Lung (tissue), 12 donors: ENCODE data around the gene SHISAL2B. TPM values are rescaled to one million over a fixed set of nuclear protein-coding genes. Genes with fewer than 3 reads are reported as not detected.
A peak's percentile ranks its signal among the peaks of the same experiment; 100 is the strongest.

ENCODE experiments used
- ATAC-seq: fragments of 200-7000 bp; cut with Tn5 transposase; one replicate; pipeline ENCODE4 v1.9.1; 2020; ENCODE audit warnings: moderate number of reproducible peaks; ENCODE audit not compliant: insufficient read depth, low FRiP score
- DNase-seq, 3 donors: peaks; one replicate each; pipeline ENCODE4 v3.0.0-alpha.2; 2013 to 2017
- H3K27ac ChIP-seq, 2 donors: one replicate each; pipeline ENCODE4 v1.5.1; 2013; ENCODE audit warnings: mild to moderate bottlenecking in 2 of 2, moderate library complexity in 2 of 2, control low read depth in 1 of 2, inconsistent platforms in 1 of 2, low read depth in 1 of 2, low read length in 1 of 2
- H3K27me3 ChIP-seq, 3 donors: one replicate each; pipeline ENCODE4 v1.5.1; 2013; ENCODE audit warnings: low read length in 2 of 3; ENCODE audit not compliant: control insufficient read depth in 3 of 3, insufficient read depth in 3 of 3
- H3K36me3 ChIP-seq, 4 donors: one replicate each; pipeline ENCODE4 v1.5.1; 2013; ENCODE audit warnings: low read length in 4 of 4, mild to moderate bottlenecking in 1 of 4, moderate library complexity in 1 of 4; ENCODE audit not compliant: control insufficient read depth in 4 of 4, insufficient read depth in 4 of 4
- H3K4me1 ChIP-seq, 5 donors: one replicate each; pipeline ENCODE4 v1.5.1; 2013; ENCODE audit warnings: low read length in 5 of 5, mild to moderate bottlenecking in 2 of 5, moderate library complexity in 1 of 5; ENCODE audit not compliant: control insufficient read depth in 5 of 5, insufficient read depth in 5 of 5
- H3K4me3 ChIP-seq: one replicate; pipeline ENCODE4 v1.5.1; 2013; ENCODE audit warnings: mild to moderate bottlenecking, control low read depth, moderate library complexity
- H3K9ac ChIP-seq, 2 donors: one replicate each; pipeline ENCODE4 v1.5.1; 2013; ENCODE audit warnings: low read length in 2 of 2, control low read depth in 1 of 2; ENCODE audit not compliant: insufficient read depth in 1 of 2
- H3K9me3 ChIP-seq, 4 donors: one replicate each; pipeline ENCODE4 v1.5.1; 2013; ENCODE audit warnings: low read length in 3 of 4, mild to moderate bottlenecking in 1 of 4, moderate library complexity in 1 of 4; ENCODE audit not compliant: control insufficient read depth in 4 of 4, insufficient read depth in 3 of 4
- CTCF ChIP-seq: IDR thresholded peaks from 2 replicates; pipeline ENCODE4 v1.5.1; 2012; ENCODE audit warnings: mild to moderate bottlenecking; ENCODE audit errors: control extremely low read depth, extremely low read depth
- WGBS, 2 donors: extraction: QIAGEN DNeasy Blood & Tissue Kit; methylation state at CpG; one replicate each; pipeline ENCODE4 v1.1.7; 2013; 5-methylcytosine and 5-hydroxymethylcytosine counted together
- polyA plus RNA-seq, 2 donors: library from polyadenylated mRNA; stranded (reverse); fragments of 200-250 nt; gene quantifications; one replicate each; pipeline ENCODE4 v1.2.1, GENCODE V29; 2013
- total RNA-seq, 2 donors: library from RNA; depleted of rRNA in 1 of 2; stranded (reverse); fragments of >200 nt in 1 of 2; gene quantifications; one replicate each; pipeline ENCODE4 v1.2.1, GENCODE V29; 2014 to 2021
- donor health status: control.
- donor health status: control.
- donor health status: Bipolar disorder and iron deficiency.
- donor health status: healthy.
- donor health status: DM: yes; HTN: yes; CAD: no.

The SHISAL2B gene
- total and polyA plus RNA-seq, 4 donors = 0.34 to 2.8 TPM; not detected in 2

- no peaks in the 10 kb centered on the region for H3K27me3 ChIP-seq
- TF ChIP-seq CTCF = no peak
- peaks cover 5 to 16% (median 9%) of the 10 kb centered on the region in 5 donors for H3K4me1 ChIP-seq
- no peaks in the 10 kb centered on the region for H3K9me3 ChIP-seq
- peaks cover 0 to 11% (median 7%) of the 10 kb centered on the region in 4 donors for H3K36me3 ChIP-seq
- 90 to 91% methylated on average over 4 of the region's 4 CpGs for WGBS, 2 donors
- no peak for DNase-seq
- H3K27ac ChIP-seq = no peak overlapping the region
- H3K9ac ChIP-seq = no peak overlapping the region
- ATAC-seq = no peak
- no peak overlapping the region for H3K4me3 ChIP-seq
Observed at GRCh38 chr5:64763948-64764503, 73.7 kb downstream of the SHISAL2B start.

- peak overlapping the region in 1 of 2 donors; percentile 18 for H3K9ac ChIP-seq
- H3K36me3 ChIP-seq = peaks cover 0 to 11% (median 7%) of the 10 kb centered on the region in 4 donors
- DNase-seq = no peak
- H3K27me3 ChIP-seq = no peaks in the 10 kb centered on the region
- no peaks in the 10 kb centered on the region for H3K9me3 ChIP-seq
- 96% methylated on average over 2 of the region's 2 CpGs for whole genome bisulfite sequencing, 2 donors
- H3K27ac ChIP-seq = no peak overlapping the region
- ATAC-seq = no peak
- no peak for TF ChIP-seq CTCF
- no peak overlapping the region for H3K4me3 ChIP-seq
- peaks cover 8 to 28% (median 15%) of the 10 kb centered on the region in 5 donors for H3K4me1 ChIP-seq
Observed at GRCh38 chr5:64765804-64766504, 75.7 kb downstream of the SHISAL2B start.

GRCh38 chr5:64766941-64767340 lies 76.6 kb downstream of the SHISAL2B start:
- no peak overlapping the region for H3K27ac ChIP-seq

More at GRCh38 chr5:64766941-64767340, 76.6 kb downstream of the SHISAL2B start:
- peaks cover 0 to 9% (median 4%) of the 10 kb centered on the region in 4 donors for H3K36me3 ChIP-seq
- no peaks in the 10 kb centered on the region for H3K9me3 ChIP-seq
- ATAC-seq (no peak), DNase-seq (no peak)
- H3K27me3 ChIP-seq = no peaks in the 10 kb centered on the region
- peak overlapping the region; percentile 64 to 99 for H3K9ac ChIP-seq
- no peak for TF ChIP-seq CTCF
- 22 to 40% methylated on average over 2 of the region's 2 CpGs for WGBS, 2 donors
- H3K4me3 ChIP-seq = no peak overlapping the region
- peaks cover 8 to 28% (median 15%) of the 10 kb centered on the region in 5 donors for H3K4me1 ChIP-seq

Other genes starting within 250 kb of the SHISAL2B start
- gene RGS7BP, start 184.5 kb upstream of the SHISAL2B start, total RNA-seq = 1 to 10 TPM; 2.6 to 3.3 TPM
- gene RGS7BP, start 184.5 kb upstream of the SHISAL2B start, polyA plus RNA-seq = under 1 TPM; 0.04 to 0.13 TPM
- gene SREK1IP1, start 78.2 kb downstream of the SHISAL2B start, total RNA-seq = 10 to 100 TPM; 16.2 to 17.0 TPM
- 10 to 100 TPM; 10.8 to 16.1 TPM for gene SREK1IP1, start 78.2 kb downstream of the SHISAL2B start, polyA plus RNA-seq
- 10 to 100 TPM; 17.1 to 21.2 TPM for gene CWC27, start 78.4 kb downstream of the SHISAL2B start, total RNA-seq
- 10 to 100 TPM; 12.0 to 16.3 TPM for gene CWC27, start 78.4 kb downstream of the SHISAL2B start, polyA plus RNA-seq